ENCODE results near the gene ATP6V0A4. TPM values are rescaled to one million over a fixed set of nuclear protein-coding genes. Genes with fewer than 3 reads are reported as not detected.

Gene ATP6V0A4
- total RNA-seq, 1 experiment from 2014 or later, result 7.7 TPM

GRCh38 chr7:138668229-138668596, 129.8 kb downstream of the ATP6V0A4 start:
- Mint-ChIP-seq H3K36me3 (ENCODE audit: insufficient read depth, unreplicated experiment) (peaks cover 19% of the 10 kb centered on the region), H3K9me3 (ENCODE audit: low read depth, unreplicated experiment) (peaks cover 3% of the 10 kb centered on the region), H3K4me3 (ENCODE audit: low read depth, unreplicated experiment) (no peak overlapping the region), H3K27me3 (ENCODE audit: unreplicated experiment) (no peaks in the 10 kb centered on the region), H3K27ac (ENCODE audit: unreplicated experiment) (no peak overlapping the region), H3K4me1 (ENCODE audit: low read depth, unreplicated experiment) (peaks cover 32% of the 10 kb centered on the region)
- DNase-seq, result no peak
- intact Hi-C loops (cut with micrococcal nuclease; ENCODE audit: unreplicated experiment), result loop anchor here (10.0 kb wide), 2 partner anchors 103 to 197 kb away; no protein-coding TSS in a partner anchor
- no TSS peak for BruUV-seq (replicated peaks)
- TF ChIP-seq CTCF (IDR thresholded peaks at IDR 0.05; ENCODE audit: unreplicated experiment), result no peak
- CTCF ChIA-PET, result no interaction called here

GRCh38 chr7:138667535-138668228, 130.3 kb downstream of the ATP6V0A4 start:
- peaks cover 33% of the 10 kb centered on the region for H3K4me1 Mint-ChIP-seq (ENCODE audit: low read depth, unreplicated experiment)
- DNase-seq, result no peak
- no TSS peak for BruUV-seq (replicated peaks)
- peaks cover 19% of the 10 kb centered on the region for H3K36me3 Mint-ChIP-seq (ENCODE audit: insufficient read depth, unreplicated experiment)
- H3K27ac Mint-ChIP-seq (ENCODE audit: unreplicated experiment), result no peak overlapping the region
- CTCF ChIA-PET, result no interaction called here
- no peak overlapping the region for H3K4me3 Mint-ChIP-seq (ENCODE audit: low read depth, unreplicated experiment)
- H3K27me3 Mint-ChIP-seq (ENCODE audit: unreplicated experiment), result no peaks in the 10 kb centered on the region
- peaks cover 3% of the 10 kb centered on the region for H3K9me3 Mint-ChIP-seq (ENCODE audit: low read depth, unreplicated experiment)
- intact Hi-C loops (cut with micrococcal nuclease; ENCODE audit: unreplicated experiment), result loop anchor here (10.0 kb wide), 2 partner anchors 103 to 197 kb away; no protein-coding TSS in a partner anchor
- TF ChIP-seq CTCF (IDR thresholded peaks at IDR 0.05; ENCODE audit: unreplicated experiment), result no peak

- no peak for DNase-seq
- Mint-ChIP-seq H3K36me3 (ENCODE audit: insufficient read depth, unreplicated experiment) (peaks cover 19% of the 10 kb centered on the region), H3K4me3 (ENCODE audit: low read depth, unreplicated experiment) (no peak overlapping the region), H3K27ac (ENCODE audit: unreplicated experiment) (no peak overlapping the region), H3K27me3 (ENCODE audit: unreplicated experiment) (no peaks in the 10 kb centered on the region), H3K9me3 (ENCODE audit: low read depth, unreplicated experiment) (peaks cover 3% of the 10 kb centered on the region), H3K4me1 (ENCODE audit: low read depth, unreplicated experiment) (peaks cover 33% of the 10 kb centered on the region)
- no peak for TF ChIP-seq CTCF (IDR thresholded peaks at IDR 0.05; ENCODE audit: unreplicated experiment)
- CTCF ChIA-PET, result no interaction called here
- no TSS peak for BruUV-seq (replicated peaks)
- intact Hi-C loops (cut with micrococcal nuclease; ENCODE audit: unreplicated experiment), result loop anchor here (10.0 kb wide), 2 partner anchors 102 to 198 kb away; no protein-coding TSS in a partner anchor
These were observed 131.6 kb downstream of the ATP6V0A4 start for GRCh38 chr7:138666385-138666784.

GRCh38 chr7:138665669-138666140, 132.3 kb downstream of the ATP6V0A4 start:
- no TSS peak for BruUV-seq (replicated peaks)
- CTCF ChIA-PET, result interaction anchor here (0.9 kb wide), 1 partner anchor 18 kb away, joined by 3 read pairs; no protein-coding TSS in a partner anchor
- no peak overlapping the region for H3K27ac Mint-ChIP-seq (ENCODE audit: unreplicated experiment)
- TF ChIP-seq CTCF (IDR thresholded peaks at IDR 0.05; ENCODE audit: unreplicated experiment), result no peak
- H3K27me3 Mint-ChIP-seq (ENCODE audit: unreplicated experiment), result no peaks in the 10 kb centered on the region
- H3K36me3 Mint-ChIP-seq (ENCODE audit: insufficient read depth, unreplicated experiment), result peaks cover 19% of the 10 kb centered on the region
- peaks cover 32% of the 10 kb centered on the region for H3K4me1 Mint-ChIP-seq (ENCODE audit: low read depth, unreplicated experiment)
- no peak for DNase-seq
- intact Hi-C loops (cut with micrococcal nuclease; ENCODE audit: unreplicated experiment), result loop anchor here (10.0 kb wide), 2 partner anchors 101 to 199 kb away; no protein-coding TSS in a partner anchor
- no peak overlapping the region for H3K4me3 Mint-ChIP-seq (ENCODE audit: low read depth, unreplicated experiment)
- peaks cover 3% of the 10 kb centered on the region for H3K9me3 Mint-ChIP-seq (ENCODE audit: low read depth, unreplicated experiment)

Measured in Calu3 (cell line).